SK-MEL-5 (cell line): ENCODE measurements around the gene TDRKH. TPM values are rescaled to one million over a fixed set of nuclear protein-coding genes. Genes with fewer than 3 reads are reported as not detected.

Experiments
- DNase-seq: peaks from one replicate; pipeline ENCODE4 v3.0.0-alpha.2; 2016; ENCODE audit warnings: low read depth, low spot score
- in situ Hi-C: cut with HindIII; loops from 2 replicates; pipeline ENCODE4 v1.10.0; 2016; ENCODE audit warnings: low sequenced_read_pairs, high pct_unique_total_duplicates, low pct_unique_long_range_greater_than_20kb
- total RNA-seq: library from RNA; depleted of rRNA; stranded (reverse); fragments of >200 nt; shearing (Covaris generic); gene quantifications from 2 replicates; pipeline ENCODE4 v1.2.3, GENCODE V29; 2014

TDRKH gene
- total RNA-seq, 1 experiment from 2014 or later = 10.9 TPM

DNA sequence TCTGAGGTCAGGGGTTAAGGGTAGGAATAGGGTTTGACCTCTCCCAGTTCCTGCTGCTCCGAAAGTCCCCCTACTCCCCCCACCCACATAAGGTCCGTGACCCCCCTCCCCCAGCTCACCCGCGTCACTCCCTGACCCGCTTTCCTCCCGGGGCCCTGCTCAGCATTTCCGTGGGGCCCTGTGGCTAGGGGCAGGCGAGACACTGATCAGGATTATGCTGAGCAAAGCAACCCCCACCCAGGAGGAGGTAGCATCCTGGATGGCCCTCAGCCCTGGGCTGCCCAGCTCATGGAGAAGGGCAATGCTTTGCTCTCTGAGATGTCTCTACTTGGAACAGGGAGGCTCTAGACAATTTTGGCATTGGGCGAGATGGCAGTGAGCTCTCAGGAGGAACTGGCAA is 37.6 kb upstream of the TDRKH start:
- in situ Hi-C loops = no loop called here
- DNase-seq = no peak

- in situ Hi-C loops = no loop called here
- DNase-seq = no peak
These were observed 35.7 kb upstream of the TDRKH start for GRCh38 chr1:151825751-151826660.

- in situ Hi-C loops = no loop called here
- DNase-seq = no peak
These were observed 34.9 kb upstream of the TDRKH start for GRCh38 chr1:151825204-151825603.

DNA sequence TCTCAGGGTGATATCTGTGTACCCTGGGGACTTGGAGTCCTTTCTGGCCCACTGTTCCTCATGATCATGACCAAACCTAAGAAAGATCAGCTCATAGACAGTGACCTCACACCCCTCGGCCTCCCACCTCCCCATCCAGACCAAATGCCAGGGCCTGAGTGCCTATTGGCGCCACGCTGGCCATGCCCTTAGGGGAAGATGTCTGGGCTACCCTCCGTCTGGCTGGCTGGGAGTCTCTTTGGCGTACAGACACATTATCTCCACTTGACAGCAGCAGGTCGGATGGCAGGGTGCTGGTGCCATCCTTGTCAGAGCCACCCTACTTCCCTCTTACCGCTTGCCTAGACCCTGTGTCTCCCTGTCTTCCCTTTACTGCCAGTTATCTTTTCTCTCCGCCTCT is 32.9 kb upstream of the TDRKH start:
- DNase-seq = no peak
- in situ Hi-C loops = no loop called here

DNA sequence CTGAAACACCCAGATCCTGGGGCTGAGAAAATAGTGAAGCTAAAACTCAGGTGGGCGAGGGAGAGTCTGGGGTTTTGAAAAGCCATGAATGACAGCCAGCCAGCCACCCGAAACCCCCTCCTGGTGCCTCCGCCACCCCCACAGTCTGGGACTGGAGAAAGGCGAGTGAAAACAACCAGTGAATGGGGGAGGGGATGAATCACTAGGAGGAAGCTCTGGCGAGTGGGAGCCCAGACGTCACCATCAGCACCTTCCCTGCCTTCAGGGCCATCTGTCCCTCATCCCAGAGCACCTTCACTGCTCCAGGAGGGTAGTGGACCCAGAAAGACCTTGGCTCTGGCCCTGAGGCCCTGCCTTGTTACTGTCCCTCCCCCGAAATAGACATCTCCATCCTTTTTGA is 32.1 kb upstream of the TDRKH start:
- no peak for DNase-seq
- in situ Hi-C loops = no loop called here

- in situ Hi-C loops = no loop called here
- DNase-seq = no peak
These were observed 30.6 kb upstream of the TDRKH start for GRCh38 chr1:151820940-151821339.

GRCh38 chr1:151819976-151820623 is 29.8 kb upstream of the TDRKH start:
- in situ Hi-C loops = no loop called here
- no peak for DNase-seq

- DNase-seq = no peak
These were observed 29.0 kb upstream of the TDRKH start for GRCh38 chr1:151819227-151819835.

GRCh38 chr1:151817353-151817730 is 27.0 kb upstream of the TDRKH start:
- no peak for DNase-seq
- in situ Hi-C loops = no loop called here

More at GRCh38 chr1:151819227-151819835, 29.0 kb upstream of the TDRKH start:
- in situ Hi-C loops = no loop called here

DNA sequence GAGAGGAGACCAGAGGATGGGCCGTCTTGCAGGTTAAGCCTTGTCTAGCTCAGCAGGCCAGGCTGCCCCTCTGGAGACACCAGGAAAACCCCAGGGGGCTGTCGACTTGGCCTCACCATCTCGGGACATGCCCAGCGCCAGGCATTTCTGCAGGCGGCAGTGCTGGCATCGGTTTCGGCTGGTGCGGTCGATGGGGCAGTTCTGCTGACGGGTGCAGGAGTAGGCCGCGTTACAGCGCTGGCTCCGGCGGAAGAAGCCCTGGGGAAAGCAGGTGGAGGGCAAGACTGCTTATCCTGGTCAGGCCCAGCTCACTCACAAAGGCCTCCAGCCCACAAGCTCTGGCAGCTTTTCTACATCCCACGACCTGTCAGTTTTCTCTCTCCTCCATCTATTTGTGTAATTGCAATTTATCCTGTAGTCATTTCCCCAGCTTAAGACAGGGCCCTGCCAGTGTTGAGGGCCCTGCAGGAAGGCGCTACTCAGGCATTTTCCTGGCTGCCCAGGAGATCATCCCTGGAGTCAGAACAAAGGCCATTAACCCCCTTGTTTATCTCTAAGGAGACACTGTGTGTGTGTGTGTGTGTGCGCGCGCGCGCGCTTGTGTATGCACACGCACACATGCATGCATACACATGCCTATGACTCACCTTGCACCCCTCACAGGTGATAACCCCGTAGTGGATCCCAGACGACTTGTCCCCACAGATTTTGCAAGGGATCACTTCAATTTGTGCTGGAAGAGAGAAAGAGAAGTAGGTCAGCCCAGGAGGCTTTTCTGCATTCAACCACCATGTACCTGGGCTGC is 26.4 kb upstream of the TDRKH start:
- in situ Hi-C loops = no loop called here
- no peak for DNase-seq

DNA sequence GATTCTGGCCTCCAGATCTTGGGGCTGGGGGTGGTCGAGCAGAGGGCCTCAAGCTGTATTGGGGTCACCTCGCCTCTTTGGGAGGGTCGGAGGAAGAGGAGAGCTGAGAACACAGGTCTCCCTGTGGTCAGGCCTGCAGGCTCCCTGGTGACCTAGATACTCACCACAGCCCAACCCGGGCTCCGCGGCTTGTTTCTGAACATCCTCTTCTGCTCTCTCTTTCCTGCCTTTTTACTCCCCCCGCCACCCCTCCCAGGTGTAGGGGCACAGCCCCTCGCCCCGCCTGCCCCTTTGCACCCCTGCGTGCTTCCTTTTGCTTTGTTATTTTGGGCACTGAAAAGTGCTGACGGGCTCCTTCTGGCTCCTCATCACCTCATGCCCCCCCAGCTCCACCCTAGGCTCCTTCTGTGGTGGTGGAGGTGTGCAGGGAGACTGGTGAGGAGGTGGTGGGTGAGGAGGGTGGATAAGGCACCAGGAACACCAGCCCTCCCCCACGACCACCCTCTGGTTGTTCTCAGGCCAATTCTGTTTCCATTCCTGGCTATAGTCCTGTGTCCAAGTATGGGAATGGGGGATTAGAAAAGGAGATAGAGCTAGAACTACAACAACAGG is 25.5 kb upstream of the TDRKH start:
- in situ Hi-C loops = no loop called here

DNA sequence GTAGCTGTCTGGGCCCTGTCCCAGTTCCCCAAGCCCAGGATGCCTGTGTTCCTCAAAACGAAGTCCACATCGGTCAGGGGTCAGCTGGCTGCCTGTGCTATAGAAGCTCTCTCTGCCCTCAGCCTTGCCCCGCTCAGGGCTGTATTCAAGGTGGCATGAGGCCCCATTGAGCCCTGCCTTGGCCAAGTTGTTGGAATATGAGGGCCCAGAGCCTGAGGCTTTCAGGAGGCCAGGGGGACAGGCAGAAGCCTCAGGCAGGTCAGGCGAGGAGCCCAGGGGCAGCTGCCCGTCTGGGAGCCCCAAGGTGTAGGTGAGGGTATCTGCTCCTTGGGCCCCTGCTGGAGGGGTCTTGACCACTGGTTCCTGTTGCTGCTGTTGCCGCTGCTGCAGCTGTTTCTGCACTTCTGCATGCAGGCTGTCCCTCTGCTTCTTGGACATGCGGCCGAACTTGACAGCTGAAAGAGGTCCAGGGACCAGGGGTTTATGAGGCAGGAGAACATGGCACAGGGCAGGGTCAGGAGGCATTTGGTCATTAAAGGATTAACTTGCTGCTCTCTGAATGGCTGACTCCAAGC is 24.8 kb upstream of the TDRKH start:
- no peak for DNase-seq
- in situ Hi-C loops = no loop called here

More for the DNA sequence above, 25.5 kb upstream of the TDRKH start:
- DNase-seq = no peak

- DNase-seq = no peak
- in situ Hi-C loops = no loop called here
These were observed 24.1 kb upstream of the TDRKH start for GRCh38 chr1:151814426-151814825.

- in situ Hi-C loops = no loop called here
These were observed 23.1 kb upstream of the TDRKH start for GRCh38 chr1:151813271-151813977.

DNA sequence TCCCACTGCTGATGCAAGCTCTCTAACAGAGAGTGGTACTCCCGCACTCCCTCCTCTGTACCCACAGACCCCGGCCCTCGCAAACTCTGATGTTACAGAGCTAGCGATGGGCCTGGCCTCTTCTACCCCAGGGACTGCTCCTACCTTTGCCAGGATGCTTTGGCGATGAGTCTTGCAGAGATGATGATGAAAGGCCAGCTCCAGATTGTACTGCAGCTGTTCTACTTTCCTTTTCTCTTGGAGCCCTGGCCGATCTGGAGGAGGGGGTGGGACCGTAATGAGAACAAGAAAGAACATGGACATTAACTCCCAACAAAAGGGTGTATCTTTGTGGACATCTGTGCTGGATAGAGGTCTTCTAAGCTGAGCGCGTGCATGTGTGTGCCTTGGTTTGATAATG is 20.9 kb upstream of the TDRKH start:
- no peak for DNase-seq
- in situ Hi-C loops = no loop called here

More at GRCh38 chr1:151813271-151813977, 23.1 kb upstream of the TDRKH start:
- DNase-seq = no peak

DNA sequence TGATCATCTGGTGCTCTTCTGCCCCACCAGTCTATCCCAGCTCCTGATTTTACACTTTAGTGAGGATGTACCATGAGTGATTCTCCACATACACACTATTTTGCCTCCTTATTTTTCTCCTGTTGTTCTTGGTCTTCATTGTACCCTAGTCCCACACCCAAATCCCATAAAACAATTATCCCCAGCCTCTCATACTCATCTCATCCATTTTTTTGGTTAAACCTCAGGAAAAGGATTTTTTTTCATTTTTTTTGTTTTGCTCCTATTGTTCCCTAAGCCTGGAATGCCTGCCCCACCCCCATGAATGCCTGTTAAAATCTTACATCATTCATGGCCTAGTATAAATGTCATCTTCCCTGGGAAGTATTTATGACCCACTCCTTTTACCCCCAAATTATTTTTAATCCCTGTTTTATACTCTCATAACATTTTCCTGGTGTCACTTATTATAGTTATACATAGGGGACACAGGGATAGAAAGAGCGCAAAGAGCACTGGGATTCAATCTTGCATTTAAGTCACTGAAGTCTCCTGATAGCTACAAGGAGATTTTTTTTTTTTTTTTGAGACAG is 19.8 kb upstream of the TDRKH start:
- DNase-seq = no peak
- in situ Hi-C loops = no loop called here
